ENCODE measurements around the gene SHH.

SHH gene

DNA sequence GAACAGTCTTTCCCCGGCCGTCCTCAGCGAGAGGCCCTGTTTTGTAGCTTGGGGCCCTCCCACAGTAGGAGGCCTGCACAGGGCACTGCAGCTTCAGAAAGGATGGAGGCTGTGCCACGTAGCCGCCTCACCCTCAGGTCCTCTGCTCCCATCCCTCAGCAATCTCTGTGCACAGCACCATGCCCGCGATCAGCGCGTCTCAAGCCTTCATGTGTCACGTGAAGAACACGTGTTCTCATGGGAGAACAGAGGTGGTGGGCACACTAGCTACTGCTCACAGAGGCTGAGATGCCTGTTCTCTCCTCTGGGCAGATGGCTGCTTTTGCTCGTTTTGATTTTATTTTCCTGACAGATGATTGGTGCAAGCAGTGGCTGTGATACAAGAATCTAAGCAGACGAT is 8.5 kb upstream of the SHH start:
- no peaks in the 10 kb centered on the region for H3K36me3 ChIP-seq (ENCODE audit: control insufficient read depth in 2 of 2, insufficient read depth in 1 of 2, low read length in 2 of 2)
- CTCF ChIA-PET = interaction anchor here (0.7 kb wide), 1 partner anchor 16 kb away, joined by 3 read pairs; no protein-coding TSS in a partner anchor
- H3K4me1 ChIP-seq (ENCODE audit: control insufficient read depth, insufficient read depth, low read length) = no peaks in the 10 kb centered on the region
- POLR2A ChIA-PET = no interaction called here
- H3K4me3 ChIP-seq (ENCODE audit: low read depth, low read length) = no peak overlapping the region
- H3K9me3 ChIP-seq (ENCODE audit: control insufficient read depth, insufficient read depth, low read depth, low read length) = no peaks in the 10 kb centered on the region
- H3K27ac ChIP-seq (ENCODE audit: extremely low read depth, low read depth, low read length) = no peak overlapping the region
- TF ChIP-seq ZNF341 (tag by site-specific recombination; IDR thresholded peaks at IDR 0.05; ENCODE audit: low read depth) (no peak), ZNF654 (tag by site-specific recombination; IDR thresholded peaks at IDR 0.05; ENCODE audit: low read depth) (no peak), ZBTB17 (tag by site-specific recombination; IDR thresholded peaks at IDR 0.05) (no peak), OVOL3 (tag by site-specific recombination; IDR thresholded peaks at IDR 0.05) (no peak), ZBTB8A (tag by site-specific recombination; IDR thresholded peaks at IDR 0.05) (no peak)

GRCh38 chr7:155820246-155820645 is 8.0 kb upstream of the SHH start:
- no peak overlapping the region for H3K27ac ChIP-seq (ENCODE audit: extremely low read depth, low read depth, low read length)
- CTCF ChIA-PET = interaction anchor here (0.7 kb wide), 1 partner anchor 15 kb away, joined by 3 read pairs; no protein-coding TSS in a partner anchor
- POLR2A ChIA-PET = no interaction called here

More at GRCh38 chr7:155820246-155820645, 8.0 kb upstream of the SHH start:
- H3K9me3 ChIP-seq (ENCODE audit: control insufficient read depth, insufficient read depth, low read depth, low read length) = no peaks in the 10 kb centered on the region
- H3K4me1 ChIP-seq (ENCODE audit: control insufficient read depth, insufficient read depth, low read length) = no peaks in the 10 kb centered on the region
- TF ChIP-seq ZNF23 (tag by site-specific recombination; IDR thresholded peaks at IDR 0.05; ENCODE audit: borderline replicate concordance) (no peak), ZNF274 (IDR thresholded peaks at IDR 0.05; ENCODE audit: low read length) (no peak), ZNF274 (tag by site-specific recombination; IDR thresholded peaks at IDR 0.05; ENCODE audit: borderline replicate concordance) (no peak), ZNF112 (tag by site-specific recombination; IDR thresholded peaks at IDR 0.05) (no peak), KLF7 (tag by site-specific recombination; IDR thresholded peaks at IDR 0.05; ENCODE audit: borderline replicate concordance) (no peak), TRIM28 (IDR thresholded peaks at IDR 0.05; ENCODE audit: borderline replicate concordance, low read length) (no peak), ZNF670 (tag by site-specific recombination; IDR thresholded peaks at IDR 0.05; ENCODE audit: low read depth) (no peak), ZBTB10 (tag by site-specific recombination; IDR thresholded peaks at IDR 0.05) (no peak), ZNF677 (tag by site-specific recombination; IDR thresholded peaks at IDR 0.05) (no peak), ZNF544 (tag by site-specific recombination; IDR thresholded peaks at IDR 0.05) (no peak), ZNF19 (tag by site-specific recombination; IDR thresholded peaks at IDR 0.05; ENCODE audit: low read depth) (no peak), BCL11B (tag by site-specific recombination; IDR thresholded peaks at IDR 0.05; ENCODE audit: low read depth) (no peak), PBX3 (CRISPR knock-in tag; IDR thresholded peaks at IDR 0.05) (no peak), ZNF561 (tag by site-specific recombination; IDR thresholded peaks at IDR 0.05; ENCODE audit: borderline replicate concordance) (no peak)
- TF ChIP-seq, protein P1, sequence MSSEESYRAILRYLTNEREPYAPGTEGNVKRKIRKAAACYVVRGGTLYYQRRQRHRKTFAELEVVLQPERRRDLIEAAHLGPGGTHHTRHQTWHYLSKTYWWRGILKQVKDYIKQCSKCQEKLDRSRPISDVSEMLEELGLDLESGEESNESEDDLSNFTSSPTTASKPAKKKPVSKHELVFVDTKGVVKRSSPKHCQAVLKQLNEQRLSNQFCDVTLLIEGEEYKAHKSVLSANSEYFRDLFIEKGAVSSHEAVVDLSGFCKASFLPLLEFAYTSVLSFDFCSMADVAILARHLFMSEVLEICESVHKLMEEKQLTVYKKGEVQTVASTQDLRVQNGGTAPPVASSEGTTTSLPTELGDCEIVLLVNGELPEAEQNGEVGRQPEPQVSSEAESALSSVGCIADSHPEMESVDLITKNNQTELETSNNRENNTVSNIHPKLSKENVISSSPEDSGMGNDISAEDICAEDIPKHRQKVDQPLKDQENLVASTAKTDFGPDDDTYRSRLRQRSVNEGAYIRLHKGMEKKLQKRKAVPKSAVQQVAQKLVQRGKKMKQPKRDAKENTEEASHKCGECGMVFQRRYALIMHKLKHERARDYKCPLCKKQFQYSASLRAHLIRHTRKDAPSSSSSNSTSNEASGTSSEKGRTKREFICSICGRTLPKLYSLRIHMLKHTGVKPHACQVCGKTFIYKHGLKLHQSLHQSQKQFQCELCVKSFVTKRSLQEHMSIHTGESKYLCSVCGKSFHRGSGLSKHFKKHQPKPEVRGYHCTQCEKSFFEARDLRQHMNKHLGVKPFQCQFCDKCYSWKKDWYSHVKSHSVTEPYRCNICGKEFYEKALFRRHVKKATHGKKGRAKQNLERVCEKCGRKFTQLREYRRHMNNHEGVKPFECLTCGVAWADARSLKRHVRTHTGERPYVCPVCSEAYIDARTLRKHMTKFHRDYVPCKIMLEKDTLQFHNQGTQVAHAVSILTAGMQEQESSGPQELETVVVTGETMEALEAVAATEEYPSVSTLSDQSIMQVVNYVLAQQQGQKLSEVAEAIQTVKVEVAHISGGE (tag by site-specific recombination; conservative IDR thresholded peaks at IDR 0.05; ENCODE audit: low read depth) = no peak
- TF ChIP-seq, protein P2, sequence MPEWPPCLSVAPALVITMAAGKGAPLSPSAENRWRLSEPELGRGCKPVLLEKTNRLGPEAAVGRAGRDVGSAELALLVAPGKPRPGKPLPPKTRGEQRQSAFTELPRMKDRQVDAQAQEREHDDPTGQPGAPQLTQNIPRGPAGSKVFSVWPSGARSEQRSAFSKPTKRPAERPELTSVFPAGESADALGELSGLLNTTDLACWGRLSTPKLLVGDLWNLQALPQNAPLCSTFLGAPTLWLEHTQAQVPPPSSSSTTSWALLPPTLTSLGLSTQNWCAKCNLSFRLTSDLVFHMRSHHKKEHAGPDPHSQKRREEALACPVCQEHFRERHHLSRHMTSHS (tag by site-specific recombination; IDR thresholded peaks at IDR 0.05) = no peak
- TF ChIP-seq, protein P3, sequence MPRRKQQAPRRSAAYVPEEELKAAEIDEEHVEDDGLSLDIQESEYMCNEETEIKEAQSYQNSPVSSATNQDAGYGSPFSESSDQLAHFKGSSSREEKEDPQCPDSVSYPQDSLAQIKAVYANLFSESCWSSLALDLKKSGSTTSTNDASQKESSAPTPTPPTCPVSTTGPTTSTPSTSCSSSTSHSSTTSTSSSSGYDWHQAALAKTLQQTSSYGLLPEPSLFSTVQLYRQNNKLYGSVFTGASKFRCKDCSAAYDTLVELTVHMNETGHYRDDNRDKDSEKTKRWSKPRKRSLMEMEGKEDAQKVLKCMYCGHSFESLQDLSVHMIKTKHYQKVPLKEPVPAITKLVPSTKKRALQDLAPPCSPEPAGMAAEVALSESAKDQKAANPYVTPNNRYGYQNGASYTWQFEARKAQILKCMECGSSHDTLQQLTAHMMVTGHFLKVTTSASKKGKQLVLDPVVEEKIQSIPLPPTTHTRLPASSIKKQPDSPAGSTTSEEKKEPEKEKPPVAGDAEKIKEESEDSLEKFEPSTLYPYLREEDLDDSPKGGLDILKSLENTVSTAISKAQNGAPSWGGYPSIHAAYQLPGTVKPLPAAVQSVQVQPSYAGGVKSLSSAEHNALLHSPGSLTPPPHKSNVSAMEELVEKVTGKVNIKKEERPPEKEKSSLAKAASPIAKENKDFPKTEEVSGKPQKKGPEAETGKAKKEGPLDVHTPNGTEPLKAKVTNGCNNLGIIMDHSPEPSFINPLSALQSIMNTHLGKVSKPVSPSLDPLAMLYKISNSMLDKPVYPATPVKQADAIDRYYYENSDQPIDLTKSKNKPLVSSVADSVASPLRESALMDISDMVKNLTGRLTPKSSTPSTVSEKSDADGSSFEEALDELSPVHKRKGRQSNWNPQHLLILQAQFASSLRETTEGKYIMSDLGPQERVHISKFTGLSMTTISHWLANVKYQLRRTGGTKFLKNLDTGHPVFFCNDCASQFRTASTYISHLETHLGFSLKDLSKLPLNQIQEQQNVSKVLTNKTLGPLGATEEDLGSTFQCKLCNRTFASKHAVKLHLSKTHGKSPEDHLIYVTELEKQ (tag by site-specific recombination; IDR thresholded peaks at IDR 0.05; ENCODE audit: borderline replicate concordance) = no peak
- TF ChIP-seq, protein P4, sequence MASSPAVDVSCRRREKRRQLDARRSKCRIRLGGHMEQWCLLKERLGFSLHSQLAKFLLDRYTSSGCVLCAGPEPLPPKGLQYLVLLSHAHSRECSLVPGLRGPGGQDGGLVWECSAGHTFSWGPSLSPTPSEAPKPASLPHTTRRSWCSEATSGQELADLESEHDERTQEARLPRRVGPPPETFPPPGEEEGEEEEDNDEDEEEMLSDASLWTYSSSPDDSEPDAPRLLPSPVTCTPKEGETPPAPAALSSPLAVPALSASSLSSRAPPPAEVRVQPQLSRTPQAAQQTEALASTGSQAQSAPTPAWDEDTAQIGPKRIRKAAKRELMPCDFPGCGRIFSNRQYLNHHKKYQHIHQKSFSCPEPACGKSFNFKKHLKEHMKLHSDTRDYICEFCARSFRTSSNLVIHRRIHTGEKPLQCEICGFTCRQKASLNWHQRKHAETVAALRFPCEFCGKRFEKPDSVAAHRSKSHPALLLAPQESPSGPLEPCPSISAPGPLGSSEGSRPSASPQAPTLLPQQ (tag by site-specific recombination; IDR thresholded peaks at IDR 0.05) = no peak
- no peaks in the 10 kb centered on the region for H3K36me3 ChIP-seq (ENCODE audit: control insufficient read depth in 2 of 2, insufficient read depth in 1 of 2, low read length in 2 of 2)
- no peak overlapping the region for H3K4me3 ChIP-seq (ENCODE audit: low read depth, low read length)
